Left lung (tissue), 10 donors: ENCODE measurements around the gene ARSG. TPM values are rescaled to one million over a fixed set of nuclear protein-coding genes. Genes with fewer than 3 reads are reported as not detected.

Experiments
- ATAC-seq: fragments of 200-7000 bp; cut with Tn5 transposase; one replicate; pipeline ENCODE4 v1.9.1; 2020; ENCODE audit warnings: moderate library complexity
- DNase-seq, 4 donors: peaks; one replicate each; pipeline ENCODE4 v3.0.0-alpha.2; 2013 to 2020
- H3K27ac ChIP-seq, 2 donors: fragments of 200-600 bp; sonication (generic) in 1 of 2; one replicate each; pipeline versions ENCODE4 v1.5.0 to v1.8.0; 2020 to 2021
- H3K27me3 ChIP-seq, 2 donors: fragments of 200-600 bp; sonication (generic) in 1 of 2; one replicate each; pipeline versions ENCODE4 v1.5.0 to v1.8.0; 2020 to 2021
- H3K36me3 ChIP-seq, 2 donors: fragments of 200-600 bp; sonication (generic) in 1 of 2; one replicate each; pipeline versions ENCODE4 v1.5.0 to v1.8.0; 2020 to 2021
- H3K4me1 ChIP-seq, 2 donors: fragments of 200-600 bp; one replicate each; pipeline ENCODE4 v1.8.0; 2021
- H3K4me3 ChIP-seq, 2 donors: fragments of 200-600 bp; sonication (generic) in 1 of 2; one replicate each; pipeline versions ENCODE4 v1.5.0 to v1.8.0; 2020 to 2021; ENCODE audit warnings: mild to moderate bottlenecking in 1 of 2
- H3K9me3 ChIP-seq, 2 donors: fragments of 200-600 bp; sonication (generic) in 1 of 2; one replicate each; pipeline versions ENCODE4 v1.5.0 to v1.8.0; 2020 to 2021
- intact Hi-C, 2 donors: fragments of 100-400 bp; cut with DNase I; formaldehyde crosslinking; loops; one replicate each; pipeline versions ENCODE4 v1.11.2 to v1.14.2; 2022
- polyA plus RNA-seq, 6 donors: library from polyadenylated mRNA; unstranded; fragments of 120-200 nt; gene quantifications; one replicate each; pipeline ENCODE4 v1.2.1, GENCODE V29; 2013; ENCODE audit not compliant: insufficient read length in 6 of 6
- total RNA-seq, 2 donors: library from RNA; stranded (reverse); fragmentation: NEBNext Ultra II Directional; extraction: Animal tissue kit (Norgen Biotek cat#: 25700); gene quantifications; one replicate each; pipeline ENCODE4 v1.2.1, GENCODE V29; 2021
- TF ChIP-seq, protein P1 (sequence below), 2 donors: fragments of 200-600 bp; sonication (generic) in 1 of 2; IDR thresholded peaks; one replicate each; pipeline versions ENCODE4 v1.5.0 to v1.8.0; 2021; ENCODE audit warnings: antibody characterized with exemption in 2 of 2
- donor health status: DM: no; HTN: yes; CAD: no.
- donor health status: DM: no; HTN: no; CAD: no.

ARSG gene
- total and polyA plus RNA-seq, 8 donors: 3.4 to 10.0 (median 4.5) TPM

DNA sequence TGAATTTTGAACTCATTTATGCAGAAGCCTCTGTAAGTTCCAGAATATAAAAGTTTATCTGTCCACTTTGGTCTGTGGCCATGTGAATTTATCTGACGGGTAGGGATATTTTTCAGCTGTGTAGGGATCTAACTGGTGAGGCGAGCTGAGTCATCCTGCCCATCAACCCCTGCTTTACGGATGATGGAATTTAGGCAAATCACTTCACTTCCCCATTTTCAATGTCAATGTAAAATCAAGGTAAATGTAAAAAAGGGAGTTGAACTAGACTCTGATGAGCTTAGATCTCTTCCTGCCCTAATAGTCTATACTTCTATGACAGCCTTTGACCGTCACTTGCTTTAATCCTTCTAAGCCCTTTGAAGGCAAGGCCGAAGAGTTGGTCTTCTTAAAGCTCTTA lies 2.9 kb upstream of the ARSG start:
- no peaks in the 10 kb centered on the region for H3K36me3 ChIP-seq
- DNase-seq (no peak), ATAC-seq (no peak)
- no peaks in the 10 kb centered on the region for H3K9me3 ChIP-seq
- H3K27ac ChIP-seq: peak overlapping the region; percentile 89 to 99
- peaks cover 13 to 51% of the 10 kb centered on the region in 2 donors for H3K4me1 ChIP-seq
- TF ChIP-seq, protein P1, sequence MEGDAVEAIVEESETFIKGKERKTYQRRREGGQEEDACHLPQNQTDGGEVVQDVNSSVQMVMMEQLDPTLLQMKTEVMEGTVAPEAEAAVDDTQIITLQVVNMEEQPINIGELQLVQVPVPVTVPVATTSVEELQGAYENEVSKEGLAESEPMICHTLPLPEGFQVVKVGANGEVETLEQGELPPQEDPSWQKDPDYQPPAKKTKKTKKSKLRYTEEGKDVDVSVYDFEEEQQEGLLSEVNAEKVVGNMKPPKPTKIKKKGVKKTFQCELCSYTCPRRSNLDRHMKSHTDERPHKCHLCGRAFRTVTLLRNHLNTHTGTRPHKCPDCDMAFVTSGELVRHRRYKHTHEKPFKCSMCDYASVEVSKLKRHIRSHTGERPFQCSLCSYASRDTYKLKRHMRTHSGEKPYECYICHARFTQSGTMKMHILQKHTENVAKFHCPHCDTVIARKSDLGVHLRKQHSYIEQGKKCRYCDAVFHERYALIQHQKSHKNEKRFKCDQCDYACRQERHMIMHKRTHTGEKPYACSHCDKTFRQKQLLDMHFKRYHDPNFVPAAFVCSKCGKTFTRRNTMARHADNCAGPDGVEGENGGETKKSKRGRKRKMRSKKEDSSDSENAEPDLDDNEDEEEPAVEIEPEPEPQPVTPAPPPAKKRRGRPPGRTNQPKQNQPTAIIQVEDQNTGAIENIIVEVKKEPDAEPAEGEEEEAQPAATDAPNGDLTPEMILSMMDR (IDR thresholded peaks at IDR 0.05): no peak
- peaks cover 19 to 36% of the 10 kb centered on the region in 2 donors for H3K27me3 ChIP-seq
- H3K4me3 ChIP-seq: peak overlapping the region in 1 of 2 donors; percentile 66
- intact Hi-C loops: no loop called here

DNA sequence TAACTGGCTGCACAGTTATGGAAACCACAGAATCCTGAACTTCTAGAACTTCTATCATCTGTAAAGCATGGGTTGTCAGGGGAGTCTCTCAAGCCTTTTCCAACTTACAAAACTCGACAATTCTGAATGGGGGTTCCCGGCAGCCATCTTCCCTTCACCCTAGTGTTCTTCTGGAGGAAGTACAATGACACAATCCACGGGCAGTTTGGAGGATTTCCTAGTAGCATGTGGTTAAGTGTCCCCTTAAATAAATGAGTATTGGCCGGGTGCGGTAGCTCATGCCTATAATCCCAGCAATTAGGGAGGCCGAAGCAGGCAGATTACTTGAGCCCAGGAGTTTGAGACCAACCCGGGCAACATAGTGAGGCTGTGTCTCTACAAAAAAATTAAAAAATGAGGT lies 2.5 kb upstream of the ARSG start:
- Histone ChIP-seq H3K36me3 (no peaks in the 10 kb centered on the region), H3K4me1 (peaks cover 13 to 51% of the 10 kb centered on the region in 2 donors), H3K9me3 (no peaks in the 10 kb centered on the region), H3K4me3 (peak overlapping the region in 1 of 2 donors; percentile 66), H3K27ac (peak overlapping the region; percentile 89 to 99), H3K27me3 (peaks cover 21 to 40% of the 10 kb centered on the region in 2 donors)
- peak in 1 of 4 donors; percentile 40 for DNase-seq
- ATAC-seq: no peak
- TF ChIP-seq, protein P1 (IDR thresholded peaks at IDR 0.05): peak in 1 of 2 donors; percentile 34
- intact Hi-C loops: no loop called here

- no peaks in the 10 kb centered on the region for H3K9me3 ChIP-seq
- peak overlapping the region; percentile 89 to 99 for H3K27ac ChIP-seq
- intact Hi-C loops: no loop called here
- H3K4me1 ChIP-seq: peaks cover 13 to 51% of the 10 kb centered on the region in 2 donors
- DNase-seq (no peak), ATAC-seq (no peak)
- no peaks in the 10 kb centered on the region for H3K36me3 ChIP-seq
- peaks cover 24 to 47% of the 10 kb centered on the region in 2 donors for H3K27me3 ChIP-seq
- peak overlapping the region; percentile 1 to 66 for H3K4me3 ChIP-seq
- TF ChIP-seq, protein P1 (IDR thresholded peaks at IDR 0.05): no peak
Observed at GRCh38 chr17:68289473-68289872, 1.8 kb upstream of the ARSG start.

DNA sequence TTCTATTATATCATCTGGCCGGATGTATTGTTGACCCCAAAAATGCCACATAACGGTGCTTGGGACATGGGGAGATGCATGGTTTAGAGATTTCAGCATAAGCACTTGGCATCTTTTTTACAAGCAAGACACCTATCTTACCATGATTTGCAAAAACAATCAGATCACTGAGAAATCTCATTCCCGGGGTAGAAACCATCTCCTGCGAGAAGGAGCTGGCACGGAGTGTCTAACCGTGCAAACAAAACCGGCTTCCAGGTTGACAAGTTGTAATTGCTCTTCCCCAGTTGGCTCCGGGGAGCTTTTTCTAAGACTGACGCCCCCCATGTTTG lies 1.4 kb upstream of the ARSG start:
- H3K36me3 ChIP-seq: no peaks in the 10 kb centered on the region
- peak overlapping the region; percentile 89 to 99 for H3K27ac ChIP-seq
- ATAC-seq: no peak
- peaks cover 13 to 51% of the 10 kb centered on the region in 2 donors for H3K4me1 ChIP-seq
- intact Hi-C loops: no loop called here
- TF ChIP-seq, protein P1 (IDR thresholded peaks at IDR 0.05): no peak
- peak overlapping the region; percentile 1 to 66 for H3K4me3 ChIP-seq
- no peaks in the 10 kb centered on the region for H3K9me3 ChIP-seq
- DNase-seq: no peak
- peaks cover 24 to 51% of the 10 kb centered on the region in 2 donors for H3K27me3 ChIP-seq

GRCh38 chr17:68290268-68290954 lies 884 bp upstream of the ARSG start:
- DNase-seq: peak in 2 of 4 donors; percentile 61 to 92

More at GRCh38 chr17:68290268-68290954, 884 bp upstream of the ARSG start:
- peak overlapping the region; percentile 89 to 99 for H3K27ac ChIP-seq
- peaks cover 24 to 54% of the 10 kb centered on the region in 2 donors for H3K27me3 ChIP-seq
- H3K9me3 ChIP-seq: no peaks in the 10 kb centered on the region
- H3K36me3 ChIP-seq: no peaks in the 10 kb centered on the region
- peak overlapping the region; percentile 48 to 66 for H3K4me3 ChIP-seq
- TF ChIP-seq, protein P1 (IDR thresholded peaks at IDR 0.05): no peak
- peaks cover 13 to 51% of the 10 kb centered on the region in 2 donors for H3K4me1 ChIP-seq
- intact Hi-C loops: no loop called here
- no peak for ATAC-seq
